SU-DHL-6 (cell line): ENCODE measurements around the gene FBN2.

Experiments used
- H2AFZ ChIP-seq: fragments of 200-600 bp; sonication (generic); 2 replicates; pipeline ENCODE4 v1.6.1; 2014; ENCODE audit warnings: low read depth, mild to moderate bottlenecking, moderate library complexity, mixed read lengths, antibody characterized with exemption, low read length; ENCODE audit not compliant: severe bottlenecking
- H3F3A ChIP-seq: fragments of 200-600 bp; shearing (Covaris generic); 2 replicates; pipeline ENCODE4 v1.6.0; 2016; ENCODE audit warnings: antibody characterized with exemption, mild to moderate bottlenecking; ENCODE audit not compliant: insufficient read depth
- H3K27ac ChIP-seq: fragments of 200-600 bp; sonication (generic); 2 replicates; pipeline ENCODE4 v1.5.1; 2016; ENCODE audit warnings: low read depth, mild to moderate bottlenecking, low read length, moderate library complexity, mixed read lengths
- H3K27me3 ChIP-seq: fragments of 200-600 bp; sonication (generic), shearing (Covaris generic); 2 replicates; pipeline ENCODE4 v1.6.0; 2014; ENCODE audit warnings: mild to moderate bottlenecking, low read length
- H3K36me3 ChIP-seq: fragments of 200-600 bp; sonication (generic); 2 replicates; pipeline ENCODE4 v1.6.1; 2014; ENCODE audit warnings: mild to moderate bottlenecking, low read length, mixed read lengths
- H3K4me2 ChIP-seq: fragments of 300-600, 200-600 bp; shearing (Covaris generic), sonication (generic); 2 replicates; pipeline ENCODE4 v1.6.0; 2014; ENCODE audit warnings: low read length, low read depth, mild to moderate bottlenecking; ENCODE audit not compliant: poor library complexity, severe bottlenecking
- H3K4me3 ChIP-seq: fragments of 200-600 bp; sonication (generic); 2 replicates; pipeline ENCODE4 v1.5.1; 2014; ENCODE audit warnings: antibody characterized with exemption, low read length, mild to moderate bottlenecking, mixed read lengths; ENCODE audit not compliant: insufficient read depth, poor library complexity, severe bottlenecking
- H3K79me2 ChIP-seq: fragments of 200-600 bp; sonication (generic); 2 replicates; pipeline ENCODE4 v1.6.1; 2014; ENCODE audit warnings: mild to moderate bottlenecking, low read length, moderate library complexity; ENCODE audit not compliant: insufficient read depth
- H3K9ac ChIP-seq: fragments of 200-600 bp; sonication (generic); 2 replicates; pipeline ENCODE4 v1.7.0; 2014; ENCODE audit warnings: mild to moderate bottlenecking, low read length
- H3K9me2 ChIP-seq: fragments of 200-600 bp; sonication (generic); replicated peaks from 2 replicates; pipeline ENCODE4 v1.6.1; 2014; ENCODE audit warnings: low read length; ENCODE audit not compliant: insufficient read depth
- H3K9me3 ChIP-seq: fragments of 200-600 bp; sonication (generic); 2 replicates; pipeline ENCODE4 v1.6.1; 2014; ENCODE audit warnings: low read length, mixed read lengths; ENCODE audit not compliant: insufficient read depth
- H4K20me1 ChIP-seq: fragments of 200-600 bp; sonication (generic); 2 replicates; pipeline ENCODE4 v1.6.1; 2014; ENCODE audit warnings: low read depth, mild to moderate bottlenecking, antibody characterized with exemption, low read length, moderate library complexity, mixed read lengths
- CTCF ChIP-seq: fragments of 200-600 bp; sonication (generic); IDR thresholded peaks from one replicate; pipeline ENCODE4 v1.5.1; 2017; ENCODE audit warnings: antibody characterized with exemption, mild to moderate bottlenecking, low read length, moderate library complexity; ENCODE audit not compliant: insufficient read depth, poor library complexity, severe bottlenecking
- EZH2phosphoT487 ChIP-seq: fragments of 200-600 bp; sonication (generic), shearing (Covaris generic); conservative IDR thresholded peaks from 2 replicates; pipeline ENCODE4 v1.6.1; 2018; ENCODE audit warnings: mild to moderate bottlenecking, antibody characterized with exemption, low read length, moderate library complexity, mixed read lengths

Gene FBN2

DNA sequence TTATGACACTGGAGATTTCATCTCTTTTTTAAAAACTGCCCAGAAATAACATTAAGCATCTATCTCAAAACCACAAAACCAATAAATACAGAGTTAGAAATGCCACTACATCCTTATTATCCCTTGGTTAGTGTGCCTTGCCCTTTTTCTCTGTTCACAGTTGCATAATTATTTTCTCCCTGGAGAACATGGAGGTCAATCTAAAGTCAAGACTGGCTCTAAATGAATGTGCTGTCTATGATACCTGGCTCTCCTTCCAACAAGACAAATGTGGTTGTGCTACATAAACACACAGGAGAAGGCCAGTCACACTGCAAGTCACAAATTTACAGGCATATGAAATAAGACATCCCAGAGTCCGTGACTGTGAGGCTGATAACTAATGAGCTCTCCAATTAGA lies 2.8 kb downstream of the FBN2 start:
- TF ChIP-seq CTCF = no peak
- H3K79me2 ChIP-seq = no peaks in the 10 kb centered on the region
- H3K4me3 ChIP-seq = no peak overlapping the region
- H3K9me2 ChIP-seq = no peaks in the 10 kb centered on the region
- no peaks in the 10 kb centered on the region for H3F3A ChIP-seq
- no peak overlapping the region for H2AFZ ChIP-seq
- H3K36me3 ChIP-seq = no peaks in the 10 kb centered on the region
- no peaks in the 10 kb centered on the region for H3K9me3 ChIP-seq
- H3K27me3 ChIP-seq = no peaks in the 10 kb centered on the region
- no peak overlapping the region for H3K4me2 ChIP-seq
- no peaks in the 10 kb centered on the region for H4K20me1 ChIP-seq
- no peak overlapping the region for H3K9ac ChIP-seq
- H3K27ac ChIP-seq = no peak overlapping the region

DNA sequence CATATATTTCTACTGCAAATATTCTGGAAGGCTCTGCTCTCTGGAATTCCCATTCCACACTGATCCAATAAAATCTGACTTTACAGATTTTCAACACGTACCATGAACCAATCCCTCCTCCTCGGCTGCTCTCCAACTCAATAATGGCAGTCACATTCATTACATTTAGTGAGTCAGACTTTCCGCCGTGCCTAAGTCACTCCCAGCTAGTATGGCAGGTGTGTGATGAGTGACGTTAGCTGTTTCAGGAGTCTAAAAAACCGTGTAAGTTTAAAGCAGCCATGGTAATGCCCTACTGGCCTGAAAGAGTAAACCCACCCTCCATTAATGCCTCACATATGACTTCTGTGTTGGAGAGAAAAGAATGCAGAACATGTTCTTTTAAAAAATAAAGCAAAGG lies 3.3 kb downstream of the FBN2 start:
- H3K9me3 ChIP-seq = no peaks in the 10 kb centered on the region
- H4K20me1 ChIP-seq = no peaks in the 10 kb centered on the region
- no peak overlapping the region for H3K4me3 ChIP-seq
- H3F3A ChIP-seq = no peaks in the 10 kb centered on the region
- no peak for TF ChIP-seq CTCF
- no peak for TF ChIP-seq EZH2phosphoT487
- H3K79me2 ChIP-seq = no peaks in the 10 kb centered on the region
- no peak overlapping the region for H2AFZ ChIP-seq
- H3K9ac ChIP-seq = no peak overlapping the region
- no peaks in the 10 kb centered on the region for H3K27me3 ChIP-seq
- H3K36me3 ChIP-seq = no peaks in the 10 kb centered on the region
- H3K27ac ChIP-seq = no peak overlapping the region
- H3K9me2 ChIP-seq = no peaks in the 10 kb centered on the region
- H3K4me2 ChIP-seq = no peak overlapping the region

DNA sequence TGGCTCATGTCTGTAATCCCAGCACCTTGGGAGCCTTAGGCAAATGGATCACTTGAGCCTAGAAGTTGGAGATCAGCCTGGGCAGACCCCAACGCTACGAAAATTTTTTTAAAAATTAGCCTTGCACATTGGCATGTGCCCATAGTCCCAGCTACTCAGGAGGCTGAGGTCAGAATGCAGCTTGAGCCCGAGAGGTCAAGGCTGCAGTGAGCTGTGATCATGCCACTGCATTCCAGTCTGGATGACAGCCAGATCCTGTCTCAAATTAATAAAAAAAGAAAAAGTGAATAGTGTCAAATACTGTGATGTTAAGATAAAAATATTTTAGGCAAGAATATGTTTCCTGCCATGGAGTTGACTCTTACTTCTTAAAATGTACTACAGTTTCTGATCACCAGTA lies 5.3 kb downstream of the FBN2 start:
- no peak overlapping the region for H3K4me3 ChIP-seq
- H2AFZ ChIP-seq = no peak overlapping the region
- H3K36me3 ChIP-seq = no peaks in the 10 kb centered on the region
- H3K27me3 ChIP-seq = no peaks in the 10 kb centered on the region
- H3F3A ChIP-seq = no peaks in the 10 kb centered on the region
- H3K4me2 ChIP-seq = no peak overlapping the region
- no peaks in the 10 kb centered on the region for H3K9me2 ChIP-seq
- H3K79me2 ChIP-seq = no peaks in the 10 kb centered on the region
- H3K9ac ChIP-seq = no peak overlapping the region
- no peaks in the 10 kb centered on the region for H3K9me3 ChIP-seq
- H4K20me1 ChIP-seq = no peaks in the 10 kb centered on the region
- H3K27ac ChIP-seq = no peak overlapping the region
- TF ChIP-seq CTCF (no peak), EZH2phosphoT487 (no peak)

- no peak for TF ChIP-seq EZH2phosphoT487
- TF ChIP-seq CTCF = no peak
- Histone ChIP-seq H3K4me2 (no peak overlapping the region), H3K9me2 (no peaks in the 10 kb centered on the region), H3F3A (no peaks in the 10 kb centered on the region), H4K20me1 (no peaks in the 10 kb centered on the region), H3K27ac (no peak overlapping the region), H3K9ac (no peak overlapping the region), H3K36me3 (no peaks in the 10 kb centered on the region), H3K4me3 (no peak overlapping the region), H3K79me2 (no peaks in the 10 kb centered on the region), H2AFZ (no peak overlapping the region), H3K27me3 (no peaks in the 10 kb centered on the region), H3K9me3 (no peaks in the 10 kb centered on the region)
Measured at GRCh38 chr5:128532127-128532526, 5.9 kb downstream of the FBN2 start.
